ENCODE measurements around the gene PLD4. TPM values are rescaled to one million over a fixed set of nuclear protein-coding genes. Genes with fewer than 3 reads are reported as not detected.
A peak's percentile ranks its signal among the peaks of the same experiment; 100 is the strongest.

The PLD4 gene
- total RNA-seq, 1 donor from 2014 or later: not detected

- DNase-seq (ENCODE audit: low read depth in 2 of 2): no peak
Measured at GRCh38 chr14:104954746-104955395, 30.2 kb downstream of the PLD4 start.

GRCh38 chr14:104955396-104955770 lies 30.7 kb downstream of the PLD4 start:
- DNase-seq (ENCODE audit: low read depth in 2 of 2): no peak

- DNase-seq (ENCODE audit: low read depth in 2 of 2): no peak
Measured at GRCh38 chr14:104956290-104956890, 31.7 kb downstream of the PLD4 start.

- DNase-seq (ENCODE audit: low read depth in 2 of 2): peak in 1 of 2 donors; percentile 27
Measured at GRCh38 chr14:104957146-104958113, 32.8 kb downstream of the PLD4 start.

GRCh38 chr14:104964546-104964945 lies 39.9 kb downstream of the PLD4 start:
- no peak for DNase-seq (ENCODE audit: low read depth in 2 of 2)

GRCh38 chr14:104965561-104966231 lies 41.0 kb downstream of the PLD4 start:
- DNase-seq (ENCODE audit: low read depth in 2 of 2): no peak

- no peak for DNase-seq (ENCODE audit: low read depth in 2 of 2)
Measured at GRCh38 chr14:104966261-104966865, 41.7 kb downstream of the PLD4 start.

GRCh38 chr14:104966981-104967385 lies 42.3 kb downstream of the PLD4 start:
- no peak for DNase-seq (ENCODE audit: low read depth in 2 of 2)

- DNase-seq (ENCODE audit: low read depth in 2 of 2): peak in 1 of 2 donors; percentile 77
Measured at GRCh38 chr14:104967386-104968152, 42.9 kb downstream of the PLD4 start.

GRCh38 chr14:104968153-104968527 lies 43.5 kb downstream of the PLD4 start:
- DNase-seq (ENCODE audit: low read depth in 2 of 2): peak in 1 of 2 donors; percentile 65

- DNase-seq (ENCODE audit: low read depth in 2 of 2): no peak
Measured at GRCh38 chr14:104968541-104969401, 44.1 kb downstream of the PLD4 start.

GRCh38 chr14:104969741-104970230 lies 45.1 kb downstream of the PLD4 start:
- no peak for DNase-seq (ENCODE audit: low read depth in 2 of 2)

GRCh38 chr14:104970231-104971068 lies 45.8 kb downstream of the PLD4 start:
- peak in 1 of 2 donors; percentile 90 for DNase-seq (ENCODE audit: low read depth in 2 of 2)

GRCh38 chr14:104971447-104972240 lies 47.0 kb downstream of the PLD4 start:
- no peak for DNase-seq (ENCODE audit: low read depth in 2 of 2)

- peak in 1 of 2 donors; percentile 78 for DNase-seq (ENCODE audit: low read depth in 2 of 2)
Measured at GRCh38 chr14:104972301-104973134, 47.8 kb downstream of the PLD4 start.

GRCh38 chr14:104973135-104973384 lies 48.4 kb downstream of the PLD4 start:
- DNase-seq (ENCODE audit: low read depth in 2 of 2): peak in 1 of 2 donors; percentile 90
